Measurements from ENCODE around the gene ALOX12.

DNA sequence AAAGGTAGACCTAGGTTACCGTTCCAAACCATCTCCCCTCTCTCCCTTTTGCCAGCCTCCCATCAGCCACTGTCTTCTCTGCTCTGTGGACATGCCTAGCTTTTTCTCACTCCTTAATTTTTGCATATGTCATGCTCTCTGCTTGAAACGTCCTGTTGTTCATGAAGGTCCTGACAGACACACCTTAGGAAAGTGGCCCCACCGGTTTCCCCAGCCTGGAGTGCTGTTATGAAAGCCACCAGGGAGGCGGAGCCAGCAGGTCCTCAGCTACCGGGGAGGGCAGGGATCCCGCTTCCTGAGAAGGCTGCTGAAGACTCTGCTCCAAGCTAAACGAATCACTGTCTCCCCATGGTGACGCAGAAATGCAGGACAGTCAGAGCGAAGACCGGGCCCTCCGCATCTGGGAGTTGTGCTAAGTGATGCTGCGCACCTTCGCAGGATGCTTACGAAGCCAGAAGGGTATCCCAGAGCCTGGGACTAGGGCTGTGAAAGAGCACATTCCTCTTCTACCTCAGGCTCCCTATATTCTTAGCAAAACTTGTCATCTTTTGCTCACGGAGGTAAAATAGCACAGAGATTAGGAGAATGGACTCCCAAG is 50.4 kb downstream of the ALOX12 start:
- TF ChIP-seq CTCF (IDR thresholded peaks at IDR 0.05) (peak in 1 of 6 experiments; percentile 40), POLR2A (IDR thresholded peaks at IDR 0.05) (no peak)
